Measurements from ENCODE around the gene CORO2B. TPM values are rescaled to one million over a fixed set of nuclear protein-coding genes. Genes with fewer than 3 reads are reported as not detected.

The CORO2B gene
- total RNA-seq, 4 donors from 2014 or later: 0.19 to 2.3 (median 0.22) TPM; not detected in 1

DNA sequence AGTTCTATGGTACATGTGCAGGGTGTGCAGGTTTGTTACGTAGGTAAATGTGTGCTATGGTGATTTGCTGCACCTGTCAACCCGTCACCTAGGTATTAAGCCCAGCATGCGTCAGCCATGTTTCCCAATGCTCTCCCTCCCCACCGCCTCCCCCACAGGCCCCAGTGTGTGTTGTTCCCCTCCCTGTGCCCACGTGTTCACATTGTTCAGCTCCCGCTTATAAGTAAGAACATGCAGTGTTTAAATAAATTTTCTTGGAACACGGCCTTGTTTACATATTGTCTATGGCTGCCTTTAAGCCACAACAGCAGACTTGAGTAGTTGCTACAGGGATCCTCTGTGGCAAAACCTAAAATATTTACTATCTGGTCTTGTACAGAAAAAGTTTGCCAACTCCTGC is 41.3 kb upstream of the CORO2B start:
- no peaks in the 10 kb centered on the region for H3K36me3 ChIP-seq
- H3K27ac ChIP-seq: no peak overlapping the region

DNA sequence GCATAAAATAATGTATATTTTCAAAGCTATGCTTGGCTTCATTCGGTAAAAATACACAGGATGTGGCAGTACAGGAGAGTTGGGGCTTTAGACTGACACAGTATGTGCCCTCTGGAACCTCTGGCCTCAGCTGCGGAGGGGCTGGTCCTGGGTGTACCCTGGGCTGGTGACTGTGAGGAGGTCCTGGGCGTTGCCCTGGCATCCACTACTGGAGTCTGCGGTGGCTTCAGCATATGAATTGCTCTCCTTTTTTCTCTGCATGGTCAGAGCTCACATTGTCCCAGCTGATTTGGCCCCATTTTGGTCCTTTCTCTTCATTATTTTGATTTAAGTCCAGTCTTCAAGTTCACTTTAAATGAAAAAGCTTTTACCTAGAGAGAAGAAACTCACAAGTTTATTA is 40.5 kb upstream of the CORO2B start:
- H3K27ac ChIP-seq: no peak overlapping the region
- intact Hi-C loops (cut with DNase I): no loop called here
- 76 to 89% methylated on average over 4 of the region's 4 CpGs for whole genome bisulfite sequencing, 2 donors
- peaks cover 0 to 11% (median 0%) of the 10 kb centered on the region in 4 donors for H3K27me3 ChIP-seq
- H3K9me3 ChIP-seq: peaks cover 0 to 6% (median 0%) of the 10 kb centered on the region in 3 donors
- no peaks in the 10 kb centered on the region for H3K36me3 ChIP-seq
- H3K4me1 ChIP-seq: peaks cover 0 to 20% (median 6%) of the 10 kb centered on the region in 3 donors
- DNase-seq: no peak
- H3K4me3 ChIP-seq: no peak overlapping the region
- TF ChIP-seq POLR2A (IDR thresholded peaks at IDR 0.05) (no peak), CTCF (IDR thresholded peaks at IDR 0.05) (no peak)

More for the DNA sequence above, 41.3 kb upstream of the CORO2B start:
- peaks cover 0 to 9% (median 0%) of the 10 kb centered on the region in 3 donors for H3K9me3 ChIP-seq
- WGBS, 2 donors: 22 to 36% methylated on average over 6 to 7 of the region's 7 CpGs
- intact Hi-C loops (cut with DNase I): no loop called here
- peaks cover 0 to 13% (median 0%) of the 10 kb centered on the region in 3 donors for H3K4me1 ChIP-seq
- DNase-seq: no peak
- H3K4me3 ChIP-seq: no peak overlapping the region
- TF ChIP-seq CTCF (IDR thresholded peaks at IDR 0.05): no peak
- TF ChIP-seq POLR2A (IDR thresholded peaks at IDR 0.05): no peak
- peaks cover 0 to 5% (median 0%) of the 10 kb centered on the region in 4 donors for H3K27me3 ChIP-seq

DNA sequence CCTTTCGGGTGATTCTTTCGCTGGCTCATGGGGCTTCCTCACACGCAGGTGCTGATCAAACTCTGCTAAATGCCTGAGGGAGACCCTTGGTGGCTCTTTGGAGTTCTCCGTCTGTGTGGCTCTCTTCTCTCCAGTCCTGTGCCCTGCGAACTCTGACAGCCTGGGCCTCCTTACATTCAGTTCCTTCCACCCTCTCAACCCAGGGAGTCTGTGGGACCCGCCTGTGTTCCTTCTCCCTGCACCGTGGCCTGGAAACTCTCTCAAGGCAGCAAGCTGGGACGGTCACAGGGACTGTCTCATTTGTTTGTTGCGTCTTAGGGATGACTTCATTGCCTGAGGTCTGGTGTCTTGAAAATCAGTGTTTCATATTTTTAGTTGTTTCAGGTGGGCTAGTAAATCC is 37.0 kb upstream of the CORO2B start:
- Histone ChIP-seq H3K4me3 (no peak overlapping the region), H3K27ac (no peak overlapping the region), H3K4me1 (peaks cover 0 to 26% (median 12%) of the 10 kb centered on the region in 3 donors), H3K9me3 (peaks cover 0 to 6% (median 0%) of the 10 kb centered on the region in 3 donors), H3K27me3 (peaks cover 0 to 24% (median 0%) of the 10 kb centered on the region in 4 donors), H3K36me3 (no peaks in the 10 kb centered on the region)
- intact Hi-C loops (cut with DNase I): no loop called here
- 92 to 93% methylated on average over 9 of the region's 9 CpGs for WGBS, 2 donors
- no peak for TF ChIP-seq CTCF (IDR thresholded peaks at IDR 0.05)
- no peak for TF ChIP-seq POLR2A (IDR thresholded peaks at IDR 0.05)
- DNase-seq: no peak

DNA sequence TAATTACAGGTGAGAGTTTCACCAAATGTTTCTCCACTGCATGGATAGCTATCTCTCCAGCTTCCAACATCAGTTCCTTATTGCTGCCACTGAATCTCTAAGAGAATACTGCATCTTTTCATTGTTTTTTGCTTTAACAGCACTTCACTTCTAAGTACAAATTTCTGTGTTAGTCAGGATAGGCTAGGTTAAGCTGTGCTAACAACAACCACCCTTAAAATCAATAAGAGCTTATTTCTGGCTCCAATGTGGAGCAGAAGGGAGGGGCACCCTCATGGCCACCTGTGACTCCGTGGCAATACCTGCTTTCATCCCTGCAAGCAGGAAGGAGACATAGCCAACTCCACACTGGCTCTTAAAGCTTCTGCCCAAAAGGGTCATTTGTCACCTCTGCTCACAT is 36.4 kb upstream of the CORO2B start:
- Histone ChIP-seq H3K27me3 (peaks cover 0 to 24% (median 0%) of the 10 kb centered on the region in 4 donors), H3K27ac (no peak overlapping the region), H3K9me3 (peaks cover 0 to 6% (median 0%) of the 10 kb centered on the region in 3 donors), H3K4me1 (peaks cover 0 to 20% (median 12%) of the 10 kb centered on the region in 3 donors), H3K36me3 (no peaks in the 10 kb centered on the region), H3K4me3 (no peak overlapping the region)
- intact Hi-C loops (cut with DNase I): no loop called here
- no peak for DNase-seq
- 67 to 82% methylated on average over 1 of the region's 1 CpG for WGBS, 2 donors
- no peak for TF ChIP-seq CTCF (IDR thresholded peaks at IDR 0.05)
- TF ChIP-seq POLR2A (IDR thresholded peaks at IDR 0.05): no peak

- no peak overlapping the region for H3K4me3 ChIP-seq
- H3K27ac ChIP-seq: peak overlapping the region in 1 of 4 donors; percentile 63
- H3K27me3 ChIP-seq: peaks cover 0 to 24% (median 0%) of the 10 kb centered on the region in 4 donors
- H3K9me3 ChIP-seq: peaks cover 0 to 6% (median 0%) of the 10 kb centered on the region in 3 donors
- no peak for TF ChIP-seq POLR2A (IDR thresholded peaks at IDR 0.05)
- no peak for TF ChIP-seq CTCF (IDR thresholded peaks at IDR 0.05)
- WGBS, 2 donors: 77 to 83% methylated on average over 1 to 3 of the region's 4 CpGs
- no peak for DNase-seq
- no peaks in the 10 kb centered on the region for H3K36me3 ChIP-seq
- intact Hi-C loops (cut with DNase I): no loop called here
- H3K4me1 ChIP-seq: peaks cover 0 to 16% (median 12%) of the 10 kb centered on the region in 3 donors
Observed at GRCh38 chr15:68542771-68543164, 36.0 kb upstream of the CORO2B start.
